ENCODE measurements around the gene MIEF1. TPM values are rescaled to one million over a fixed set of nuclear protein-coding genes. Genes with fewer than 3 reads are reported as not detected.

Gene MIEF1
- total RNA-seq, 1 experiment from 2014 or later = 29.9 TPM

- H3K9me3 ChIP-seq (ENCODE audit: control insufficient read depth, insufficient read depth, low read depth, low read length) = no peaks in the 10 kb centered on the region
- no TSS peak for BruUV-seq (replicated peaks)
- ChIA-PET CTCF (no interaction called here), POLR2A (interaction anchor here (0.6 kb wide), 1 partner anchor 136 kb away, joined by 17 read pairs; no protein-coding TSS in a partner anchor)
- ATAC-seq (no peak), DNase-seq (ENCODE audit: low read depth, low spot score) (no peak)
- H3K36me3 ChIP-seq (ENCODE audit: control insufficient read depth, insufficient read depth, low read length) = peaks cover 6% of the 10 kb centered on the region
- TF ChIP-seq TCF7L2 (IDR thresholded peaks at IDR 0.05; ENCODE audit: low read depth, low read length) (no peak), SIN3A (IDR thresholded peaks at IDR 0.05; ENCODE audit: borderline replicate concordance, insufficient read depth, low read depth, low read length) (no peak), POLR2AphosphoS5 (IDR thresholded peaks at IDR 0.05; ENCODE audit: low read depth, low read length) (no peak), CTCF (IDR thresholded peaks at IDR 0.05) (no peak)
- TF ChIP-seq, protein P1, sequence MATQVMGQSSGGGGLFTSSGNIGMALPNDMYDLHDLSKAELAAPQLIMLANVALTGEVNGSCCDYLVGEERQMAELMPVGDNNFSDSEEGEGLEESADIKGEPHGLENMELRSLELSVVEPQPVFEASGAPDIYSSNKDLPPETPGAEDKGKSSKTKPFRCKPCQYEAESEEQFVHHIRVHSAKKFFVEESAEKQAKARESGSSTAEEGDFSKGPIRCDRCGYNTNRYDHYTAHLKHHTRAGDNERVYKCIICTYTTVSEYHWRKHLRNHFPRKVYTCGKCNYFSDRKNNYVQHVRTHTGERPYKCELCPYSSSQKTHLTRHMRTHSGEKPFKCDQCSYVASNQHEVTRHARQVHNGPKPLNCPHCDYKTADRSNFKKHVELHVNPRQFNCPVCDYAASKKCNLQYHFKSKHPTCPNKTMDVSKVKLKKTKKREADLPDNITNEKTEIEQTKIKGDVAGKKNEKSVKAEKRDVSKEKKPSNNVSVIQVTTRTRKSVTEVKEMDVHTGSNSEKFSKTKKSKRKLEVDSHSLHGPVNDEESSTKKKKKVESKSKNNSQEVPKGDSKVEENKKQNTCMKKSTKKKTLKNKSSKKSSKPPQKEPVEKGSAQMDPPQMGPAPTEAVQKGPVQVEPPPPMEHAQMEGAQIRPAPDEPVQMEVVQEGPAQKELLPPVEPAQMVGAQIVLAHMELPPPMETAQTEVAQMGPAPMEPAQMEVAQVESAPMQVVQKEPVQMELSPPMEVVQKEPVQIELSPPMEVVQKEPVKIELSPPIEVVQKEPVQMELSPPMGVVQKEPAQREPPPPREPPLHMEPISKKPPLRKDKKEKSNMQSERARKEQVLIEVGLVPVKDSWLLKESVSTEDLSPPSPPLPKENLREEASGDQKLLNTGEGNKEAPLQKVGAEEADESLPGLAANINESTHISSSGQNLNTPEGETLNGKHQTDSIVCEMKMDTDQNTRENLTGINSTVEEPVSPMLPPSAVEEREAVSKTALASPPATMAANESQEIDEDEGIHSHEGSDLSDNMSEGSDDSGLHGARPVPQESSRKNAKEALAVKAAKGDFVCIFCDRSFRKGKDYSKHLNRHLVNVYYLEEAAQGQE (IDR thresholded peaks at IDR 0.05; ENCODE audit: insufficient read depth in 1 of 2, low read depth in 2 of 2, low read length in 1 of 2) = no peak
- peaks cover 9% of the 10 kb centered on the region for H3K4me1 ChIP-seq (ENCODE audit: control insufficient read depth, insufficient read depth, low read length)
- H3K4me3 ChIP-seq (ENCODE audit: low read depth in 2 of 2, low read length in 2 of 2) = no peak overlapping the region
- no peaks in the 10 kb centered on the region for H3K27me3 ChIP-seq (ENCODE audit: control insufficient read depth, insufficient read depth, low read length)
- H3K27ac ChIP-seq (ENCODE audit: low read length) = no peak overlapping the region
- in situ Hi-C loops (cut with HindIII; ENCODE audit: low pct_unique_long_range_greater_than_20kb, low sequenced_read_pairs) (no loop called here), intact Hi-C loops (cut with micrococcal nuclease; ENCODE audit: unreplicated experiment) (no loop called here)
Measured at GRCh38 chr22:39515266-39516050, 13.4 kb downstream of the MIEF1 start.

GRCh38 chr22:39517470-39517869, 15.4 kb downstream of the MIEF1 start:
- ChIA-PET CTCF (interaction anchor here (0.8 kb wide), 1 partner anchor 21 kb away, joined by 3 read pairs; no protein-coding TSS in a partner anchor), POLR2A (interaction anchor here (0.6 kb wide), 1 partner anchor 476 kb away, joined by 3 read pairs; no protein-coding TSS in a partner anchor)
- Histone ChIP-seq H3K4me1 (ENCODE audit: control insufficient read depth, insufficient read depth, low read length) (peaks cover 9% of the 10 kb centered on the region), H3K9me3 (ENCODE audit: control insufficient read depth, insufficient read depth, low read depth, low read length) (no peaks in the 10 kb centered on the region), H3K27ac (ENCODE audit: low read length) (no peak overlapping the region), H3K4me3 (ENCODE audit: low read depth in 2 of 2, low read length in 2 of 2) (no peak overlapping the region), H3K36me3 (ENCODE audit: control insufficient read depth, insufficient read depth, low read length) (peaks cover 16% of the 10 kb centered on the region), H3K27me3 (ENCODE audit: control insufficient read depth, insufficient read depth, low read length) (no peaks in the 10 kb centered on the region)
- in situ Hi-C loops (cut with HindIII; ENCODE audit: low pct_unique_long_range_greater_than_20kb, low sequenced_read_pairs) = no loop called here
- no peak for ATAC-seq
- DNase-seq (ENCODE audit: low read depth, low spot score) = no peak
- TF ChIP-seq POLR2AphosphoS5 (IDR thresholded peaks at IDR 0.05; ENCODE audit: low read depth, low read length) = no peak
- intact Hi-C loops (cut with micrococcal nuclease; ENCODE audit: unreplicated experiment) = no loop called here
- no TSS peak for BruUV-seq (replicated peaks)

Measured in Panc1 (cell line).